CD4-positive, alpha-beta T cell treated with Interleukin-2 at 100 ng/mL for 4 hours (primary cell): ENCODE data around the gene POLR2L.

ENCODE experiments used
- DNase-seq: peaks from one replicate; pipeline ENCODE4 v3.0.0-alpha.2; 2020; ENCODE audit warnings: low spot score

Gene POLR2L

DNA sequence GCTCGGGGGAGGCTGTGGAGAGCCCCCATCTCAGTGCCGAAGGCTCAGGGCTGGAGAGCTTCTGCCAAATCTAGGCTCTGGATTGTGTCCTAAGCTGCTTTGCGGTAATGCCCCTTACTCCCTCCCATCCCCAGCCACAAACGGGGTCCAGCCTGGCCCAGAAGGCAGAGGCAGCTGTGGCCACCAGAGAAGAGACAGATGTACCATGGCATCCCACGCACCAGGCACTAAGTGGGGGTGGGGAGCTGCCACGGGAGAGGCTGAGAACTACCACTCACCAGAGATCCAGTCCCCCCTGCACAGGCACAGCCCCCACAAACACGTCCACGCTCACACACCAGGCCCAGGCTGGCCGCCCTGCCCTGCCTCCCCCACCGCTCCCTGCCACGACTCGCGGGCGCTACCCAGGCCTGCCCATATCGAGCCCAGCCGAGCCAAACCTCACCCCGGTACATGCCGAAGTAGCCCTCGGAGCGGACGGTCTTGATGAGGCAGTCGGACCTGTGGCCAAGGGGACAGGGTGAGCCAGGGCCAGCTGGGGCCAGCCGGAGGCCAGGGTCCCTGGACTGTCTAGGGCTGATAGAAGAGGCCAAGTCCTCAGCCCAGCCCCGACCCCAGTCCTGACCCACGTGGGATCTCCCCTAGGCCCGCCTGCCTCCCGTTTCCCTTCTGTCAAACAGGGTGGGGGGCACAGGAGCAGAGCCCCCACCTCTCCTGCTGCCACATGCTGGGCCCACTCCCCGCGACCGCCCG lies 48.1 kb downstream of the POLR2L start:
- DNase-seq: no peak

- no peak for DNase-seq
Measured at GRCh38 chr11:793556-793955, 48.8 kb downstream of the POLR2L start.

- DNase-seq: no peak
Measured at GRCh38 chr11:792873-793272, 49.5 kb downstream of the POLR2L start.

GRCh38 chr11:792535-792821 lies 49.9 kb downstream of the POLR2L start:
- DNase-seq: no peak

- DNase-seq: no peak
Measured at GRCh38 chr11:791658-792534, 50.4 kb downstream of the POLR2L start.

DNA sequence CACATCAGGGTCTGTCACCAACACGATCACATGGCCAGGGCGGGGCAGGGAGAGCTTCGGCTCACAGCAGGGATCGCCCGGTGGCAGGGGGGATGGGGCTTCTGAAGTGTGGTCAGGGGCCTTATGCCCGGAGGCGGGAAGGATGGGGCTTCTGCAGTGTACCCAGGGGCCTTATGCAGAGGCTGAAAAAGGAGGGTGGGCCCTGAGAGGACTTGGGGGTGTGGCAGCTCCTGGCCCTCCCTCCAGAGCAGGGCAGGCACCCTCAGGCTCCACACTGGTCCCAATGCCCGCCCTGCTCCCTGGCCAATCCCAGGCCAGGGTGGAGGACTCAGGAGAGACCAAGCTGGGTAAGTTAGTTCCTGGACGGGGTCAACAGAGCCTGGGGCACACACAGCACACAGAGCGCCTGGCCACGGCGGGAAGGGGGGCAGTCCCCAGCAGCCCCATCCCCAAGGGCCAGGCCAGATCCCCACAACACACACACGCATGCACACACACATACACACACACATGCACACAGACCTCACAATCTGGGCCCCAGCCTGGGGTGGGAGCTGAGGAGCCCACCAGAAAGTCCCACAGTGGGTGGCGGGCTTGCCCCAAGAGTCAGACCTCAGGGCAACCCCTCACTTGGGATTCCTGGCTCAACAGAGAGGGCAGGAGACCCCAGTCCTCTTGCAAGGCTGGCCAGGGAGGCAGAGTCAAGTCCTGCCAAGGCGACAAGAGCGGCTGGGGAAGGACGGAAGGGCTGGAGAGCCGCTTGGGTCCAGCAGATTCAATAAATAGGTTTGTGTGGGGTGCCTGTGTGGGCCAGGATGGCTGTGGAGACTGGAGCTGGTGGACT lies 51.4 kb downstream of the POLR2L start:
- DNase-seq: no peak

DNA sequence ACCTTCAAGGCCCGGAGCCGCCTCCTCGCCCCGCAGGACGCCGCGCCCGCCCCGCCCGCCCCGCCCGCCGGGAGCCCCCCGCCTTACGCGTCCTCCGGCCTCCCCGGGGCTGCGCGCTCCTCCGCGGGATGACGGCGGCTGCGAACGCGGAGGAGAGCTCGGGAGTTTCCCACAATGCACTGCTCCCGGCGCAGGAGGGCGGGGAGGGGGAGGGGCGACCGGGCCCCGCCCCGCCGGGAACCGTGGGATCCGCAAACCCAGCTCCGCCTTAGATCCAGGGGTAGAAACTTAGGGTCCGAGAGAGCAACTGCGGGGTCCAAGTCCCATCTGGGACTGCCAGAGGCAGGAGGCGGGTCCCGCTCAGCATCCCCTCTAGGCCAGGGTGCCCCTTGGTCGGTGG lies 52.4 kb downstream of the POLR2L start, which contains the start of gene CEND1:
TSS of gene CEND1 (minus strand) at position 148 of the 400 bp plus-strand sequence. CDS start 1,514 bp downstream, outside the sequence.
- peak; percentile 28 for DNase-seq
